ENCODE results near the gene CREG1. TPM values are rescaled to one million over a fixed set of nuclear protein-coding genes. Genes with fewer than 3 reads are reported as not detected.

The CREG1 gene
- polyA plus RNA-seq, 1 donor from 2014 or later: 62.9 TPM

- no peaks in the 10 kb centered on the region for H3K36me3 ChIP-seq (ENCODE audit: insufficient read depth, low read length)
- H3F3A ChIP-seq (ENCODE audit: insufficient read depth, low read length, poor library complexity, severe bottlenecking): no peaks in the 10 kb centered on the region
- no peak overlapping the region for H3K4me3 ChIP-seq (ENCODE audit: low read length)
- TF ChIP-seq EZH2 (IDR thresholded peaks at IDR 0.05; ENCODE audit: borderline replicate concordance, insufficient read depth, low read length, poor library complexity, severe bottlenecking) (no peak), CTCF (IDR thresholded peaks at IDR 0.05; ENCODE audit: poor library complexity, severe bottlenecking) (no peak), RAD21 (conservative IDR thresholded peaks at IDR 0.05) (no peak), EP300 (conservative IDR thresholded peaks at IDR 0.05; ENCODE audit: poor library complexity, severe bottlenecking) (no peak), TAF1 (IDR thresholded peaks at IDR 0.05; ENCODE audit: low read depth) (no peak), MXI1 (conservative IDR thresholded peaks at IDR 0.05; ENCODE audit: poor library complexity, severe bottlenecking) (no peak), SMC3 (conservative IDR thresholded peaks at IDR 0.05; ENCODE audit: poor library complexity) (no peak), POLR2AphosphoS5 (IDR thresholded peaks at IDR 0.05) (no peak)
- TF ChIP-seq, protein P1, sequence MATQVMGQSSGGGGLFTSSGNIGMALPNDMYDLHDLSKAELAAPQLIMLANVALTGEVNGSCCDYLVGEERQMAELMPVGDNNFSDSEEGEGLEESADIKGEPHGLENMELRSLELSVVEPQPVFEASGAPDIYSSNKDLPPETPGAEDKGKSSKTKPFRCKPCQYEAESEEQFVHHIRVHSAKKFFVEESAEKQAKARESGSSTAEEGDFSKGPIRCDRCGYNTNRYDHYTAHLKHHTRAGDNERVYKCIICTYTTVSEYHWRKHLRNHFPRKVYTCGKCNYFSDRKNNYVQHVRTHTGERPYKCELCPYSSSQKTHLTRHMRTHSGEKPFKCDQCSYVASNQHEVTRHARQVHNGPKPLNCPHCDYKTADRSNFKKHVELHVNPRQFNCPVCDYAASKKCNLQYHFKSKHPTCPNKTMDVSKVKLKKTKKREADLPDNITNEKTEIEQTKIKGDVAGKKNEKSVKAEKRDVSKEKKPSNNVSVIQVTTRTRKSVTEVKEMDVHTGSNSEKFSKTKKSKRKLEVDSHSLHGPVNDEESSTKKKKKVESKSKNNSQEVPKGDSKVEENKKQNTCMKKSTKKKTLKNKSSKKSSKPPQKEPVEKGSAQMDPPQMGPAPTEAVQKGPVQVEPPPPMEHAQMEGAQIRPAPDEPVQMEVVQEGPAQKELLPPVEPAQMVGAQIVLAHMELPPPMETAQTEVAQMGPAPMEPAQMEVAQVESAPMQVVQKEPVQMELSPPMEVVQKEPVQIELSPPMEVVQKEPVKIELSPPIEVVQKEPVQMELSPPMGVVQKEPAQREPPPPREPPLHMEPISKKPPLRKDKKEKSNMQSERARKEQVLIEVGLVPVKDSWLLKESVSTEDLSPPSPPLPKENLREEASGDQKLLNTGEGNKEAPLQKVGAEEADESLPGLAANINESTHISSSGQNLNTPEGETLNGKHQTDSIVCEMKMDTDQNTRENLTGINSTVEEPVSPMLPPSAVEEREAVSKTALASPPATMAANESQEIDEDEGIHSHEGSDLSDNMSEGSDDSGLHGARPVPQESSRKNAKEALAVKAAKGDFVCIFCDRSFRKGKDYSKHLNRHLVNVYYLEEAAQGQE (IDR thresholded peaks at IDR 0.05; ENCODE audit: borderline replicate concordance): no peak
- no peaks in the 10 kb centered on the region for H3K79me2 ChIP-seq (replicated peaks; ENCODE audit: insufficient read depth, low read length)
- no peak overlapping the region for H3K4me2 ChIP-seq (ENCODE audit: low read length)
- no peaks in the 10 kb centered on the region for H3K27me3 ChIP-seq (ENCODE audit: insufficient read depth, low read depth, low read length)
- H2AFZ ChIP-seq (ENCODE audit: low read depth, low read length): no peak overlapping the region
- H3K9me3 ChIP-seq (ENCODE audit: low read length): no peaks in the 10 kb centered on the region
- H3K27ac ChIP-seq (ENCODE audit: low read length): no peak overlapping the region
- no peaks in the 10 kb centered on the region for H4K20me1 ChIP-seq (ENCODE audit: insufficient read depth)
- H3K9ac ChIP-seq (ENCODE audit: low read length): no peak overlapping the region
- H3K9me2 ChIP-seq (ENCODE audit: insufficient read depth, low read length): no peaks in the 10 kb centered on the region
These were observed 51.4 kb downstream of the CREG1 start for GRCh38 chr1:167502192-167502551.

GRCh38 chr1:167501515-167502191 lies 51.9 kb downstream of the CREG1 start:
- no peak overlapping the region for H3K4me2 ChIP-seq (ENCODE audit: low read length)
- TF ChIP-seq RAD21 (conservative IDR thresholded peaks at IDR 0.05): no peak
- no peak for TF ChIP-seq POLR2AphosphoS5 (IDR thresholded peaks at IDR 0.05)
- TF ChIP-seq EP300 (conservative IDR thresholded peaks at IDR 0.05; ENCODE audit: poor library complexity, severe bottlenecking): no peak
- no peak for TF ChIP-seq MXI1 (conservative IDR thresholded peaks at IDR 0.05; ENCODE audit: poor library complexity, severe bottlenecking)
- no peak for TF ChIP-seq CTCF (IDR thresholded peaks at IDR 0.05; ENCODE audit: poor library complexity, severe bottlenecking)
- TF ChIP-seq TAF1 (IDR thresholded peaks at IDR 0.05; ENCODE audit: low read depth): no peak
- TF ChIP-seq SMC3 (conservative IDR thresholded peaks at IDR 0.05; ENCODE audit: poor library complexity): no peak
- TF ChIP-seq EZH2 (IDR thresholded peaks at IDR 0.05; ENCODE audit: borderline replicate concordance, insufficient read depth, low read length, poor library complexity, severe bottlenecking): no peak
- TF ChIP-seq, protein P1 (IDR thresholded peaks at IDR 0.05; ENCODE audit: borderline replicate concordance): no peak
- H3K79me2 ChIP-seq (replicated peaks; ENCODE audit: insufficient read depth, low read length): no peaks in the 10 kb centered on the region
- no peak overlapping the region for H3K27ac ChIP-seq (ENCODE audit: low read length)
- H4K20me1 ChIP-seq (ENCODE audit: insufficient read depth): no peaks in the 10 kb centered on the region
- H3K27me3 ChIP-seq (ENCODE audit: insufficient read depth, low read depth, low read length): no peaks in the 10 kb centered on the region
- no peak overlapping the region for H3K9ac ChIP-seq (ENCODE audit: low read length)
- H3K9me3 ChIP-seq (ENCODE audit: low read length): no peaks in the 10 kb centered on the region
- no peaks in the 10 kb centered on the region for H3K9me2 ChIP-seq (ENCODE audit: insufficient read depth, low read length)
- no peak overlapping the region for H2AFZ ChIP-seq (ENCODE audit: low read depth, low read length)
- no peaks in the 10 kb centered on the region for H3K36me3 ChIP-seq (ENCODE audit: insufficient read depth, low read length)
- H3F3A ChIP-seq (ENCODE audit: insufficient read depth, low read length, poor library complexity, severe bottlenecking): no peaks in the 10 kb centered on the region
- no peak overlapping the region for H3K4me3 ChIP-seq (ENCODE audit: low read length)
